Erythroblast (primary cell): ENCODE results near the gene NCKAP5.
"Not testable (repeated sequence)": the region's sequence is repeated elsewhere in the genome, so short reads cannot be mapped to it uniquely, and the experiment has no call there.

Experiments
- DNase-seq, 2 experiments: peaks; one replicate each; lab custom pipeline; 2025; lab: John Stamatoyannopoulos, UW
- GATA1 ChIP-seq: IDR thresholded peaks from 2 replicates; pipeline ENCODE4 v1.6.1; 2011; ENCODE audit warnings: low read depth, mild to moderate bottlenecking, control low read depth, low read length, moderate library complexity
- POLR2A ChIP-seq: IDR thresholded peaks from 2 replicates; pipeline ENCODE4 v1.6.1; 2011; ENCODE audit warnings: mild to moderate bottlenecking, low read length

NCKAP5 gene

GRCh38 chr2:133241224-133241571 is 327.1 kb downstream of the NCKAP5 start:
- TF ChIP-seq GATA1 (no peak), POLR2A (no peak)

GRCh38 chr2:133240491-133241223 is 327.6 kb downstream of the NCKAP5 start:
- no peak for TF ChIP-seq POLR2A
- no peak for TF ChIP-seq GATA1
- DNase-seq = no peak

More at GRCh38 chr2:133241224-133241571, 327.1 kb downstream of the NCKAP5 start:
- DNase-seq = no peak

- DNase-seq = no peak
- TF ChIP-seq GATA1 (no peak), POLR2A (no peak)
These were observed 332.3 kb downstream of the NCKAP5 start for GRCh38 chr2:133235968-133236367.

GRCh38 chr2:133232556-133232955 is 335.7 kb downstream of the NCKAP5 start:
- DNase-seq = no peak
- TF ChIP-seq GATA1 (no peak), POLR2A (no peak)

GRCh38 chr2:133231264-133231663 is 337.0 kb downstream of the NCKAP5 start:
- no peak for DNase-seq
- TF ChIP-seq GATA1 (no peak), POLR2A (no peak)

- DNase-seq = no peak
These were observed 338.3 kb downstream of the NCKAP5 start for GRCh38 chr2:133229974-133230373.

GRCh38 chr2:133223226-133223625 is 345.0 kb downstream of the NCKAP5 start:
- no peak for TF ChIP-seq POLR2A
- TF ChIP-seq GATA1 = no peak
- DNase-seq = no peak

More at GRCh38 chr2:133229974-133230373, 338.3 kb downstream of the NCKAP5 start:
- TF ChIP-seq GATA1 = no peak
- no peak for TF ChIP-seq POLR2A

GRCh38 chr2:133221398-133221797 is 346.9 kb downstream of the NCKAP5 start:
- no peak for TF ChIP-seq GATA1
- DNase-seq = no peak

- TF ChIP-seq GATA1 = no peak
- TF ChIP-seq POLR2A = no peak
- DNase-seq = no peak
These were observed 350.1 kb downstream of the NCKAP5 start for GRCh38 chr2:133218204-133218603.

- TF ChIP-seq GATA1 = no peak
- TF ChIP-seq POLR2A = no peak
- DNase-seq = no peak
These were observed 352.8 kb downstream of the NCKAP5 start for GRCh38 chr2:133215477-133215876.

- no peak for DNase-seq
- TF ChIP-seq POLR2A = no peak
- TF ChIP-seq GATA1 = no peak
These were observed 354.6 kb downstream of the NCKAP5 start for GRCh38 chr2:133213651-133214050.

- no peak for TF ChIP-seq POLR2A
- TF ChIP-seq GATA1 = no peak
- DNase-seq = no peak
These were observed 358.9 kb downstream of the NCKAP5 start for GRCh38 chr2:133209325-133209724.

GRCh38 chr2:133206666-133207065 is 361.6 kb downstream of the NCKAP5 start:
- not testable (repeated sequence) for DNase-seq

- TF ChIP-seq POLR2A (no peak), GATA1 (no peak)
These were observed 363.8 kb downstream of the NCKAP5 start for GRCh38 chr2:133204421-133204820.

GRCh38 chr2:133200684-133201421 is 367.4 kb downstream of the NCKAP5 start:
- DNase-seq = no peak
- TF ChIP-seq GATA1 (no peak), POLR2A (no peak)

More at GRCh38 chr2:133204421-133204820, 363.8 kb downstream of the NCKAP5 start:
- DNase-seq = no peak
